ENCODE data around the gene SQSTM1.
"Not testable (repeated sequence)": the region's sequence is repeated elsewhere in the genome, so short reads cannot be mapped to it uniquely, and the experiment has no call there.

SQSTM1 gene

DNA sequence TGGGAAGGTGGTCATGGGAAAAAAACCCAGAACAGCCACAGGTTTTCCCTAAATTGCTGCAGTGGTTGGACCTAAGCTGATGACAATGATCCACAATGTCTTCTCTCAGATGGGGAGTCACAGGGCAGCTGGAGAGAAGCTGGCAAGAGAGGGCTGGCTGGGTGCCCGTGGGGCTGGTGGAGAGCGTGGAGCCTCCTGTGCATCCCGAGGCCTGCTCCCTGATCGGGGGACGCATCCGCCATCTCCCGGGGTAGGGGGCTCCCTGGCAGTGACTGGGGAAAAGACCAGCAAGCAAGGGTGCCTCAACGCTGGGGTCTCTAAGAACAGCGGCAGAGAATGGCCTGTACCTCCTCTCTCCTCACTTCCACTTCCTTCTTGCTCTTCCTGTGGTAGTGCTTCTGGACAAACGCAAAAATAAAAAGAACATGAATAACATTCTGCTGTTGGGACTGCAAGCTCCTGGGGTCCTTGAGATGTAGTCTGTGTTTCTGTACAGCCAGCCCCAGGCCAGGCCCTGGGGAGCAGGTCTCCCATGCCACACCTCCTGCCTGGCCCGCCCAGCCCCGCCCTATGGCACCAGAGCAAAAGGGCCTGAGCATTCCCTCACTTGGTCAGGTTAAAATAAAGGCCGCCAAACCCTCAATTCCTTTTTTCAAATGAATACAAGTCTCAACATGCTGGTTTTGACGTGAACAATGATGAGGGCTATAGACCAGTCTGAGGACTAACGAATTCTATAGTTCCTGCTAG is 45.0 kb downstream of the SQSTM1 start:
- Histone ChIP-seq H3K9me3 (ENCODE audit: control insufficient read depth in 2 of 2, low read length in 2 of 2) (no peaks in the 10 kb centered on the region), H3K9ac (ENCODE audit: low read depth in 1 of 2, low read length in 2 of 2) (no peak overlapping the region), H3K36me3 (ENCODE audit: control insufficient read depth in 2 of 2, insufficient read depth in 2 of 2, low read length in 2 of 2) (peaks cover 53% of the 10 kb centered on the region in 2 donors), H3K4me3 (ENCODE audit: low read length in 2 of 2) (no peak overlapping the region), H3K27ac (ENCODE audit: low read depth in 2 of 2, low read length in 2 of 2) (no peak overlapping the region), H3K4me1 (ENCODE audit: control insufficient read depth in 2 of 2, insufficient read depth in 2 of 2, low read length in 2 of 2) (no peaks in the 10 kb centered on the region), H3K27me3 (ENCODE audit: control insufficient read depth in 2 of 2, insufficient read depth in 2 of 2, low read length in 2 of 2) (no peaks in the 10 kb centered on the region)

DNA sequence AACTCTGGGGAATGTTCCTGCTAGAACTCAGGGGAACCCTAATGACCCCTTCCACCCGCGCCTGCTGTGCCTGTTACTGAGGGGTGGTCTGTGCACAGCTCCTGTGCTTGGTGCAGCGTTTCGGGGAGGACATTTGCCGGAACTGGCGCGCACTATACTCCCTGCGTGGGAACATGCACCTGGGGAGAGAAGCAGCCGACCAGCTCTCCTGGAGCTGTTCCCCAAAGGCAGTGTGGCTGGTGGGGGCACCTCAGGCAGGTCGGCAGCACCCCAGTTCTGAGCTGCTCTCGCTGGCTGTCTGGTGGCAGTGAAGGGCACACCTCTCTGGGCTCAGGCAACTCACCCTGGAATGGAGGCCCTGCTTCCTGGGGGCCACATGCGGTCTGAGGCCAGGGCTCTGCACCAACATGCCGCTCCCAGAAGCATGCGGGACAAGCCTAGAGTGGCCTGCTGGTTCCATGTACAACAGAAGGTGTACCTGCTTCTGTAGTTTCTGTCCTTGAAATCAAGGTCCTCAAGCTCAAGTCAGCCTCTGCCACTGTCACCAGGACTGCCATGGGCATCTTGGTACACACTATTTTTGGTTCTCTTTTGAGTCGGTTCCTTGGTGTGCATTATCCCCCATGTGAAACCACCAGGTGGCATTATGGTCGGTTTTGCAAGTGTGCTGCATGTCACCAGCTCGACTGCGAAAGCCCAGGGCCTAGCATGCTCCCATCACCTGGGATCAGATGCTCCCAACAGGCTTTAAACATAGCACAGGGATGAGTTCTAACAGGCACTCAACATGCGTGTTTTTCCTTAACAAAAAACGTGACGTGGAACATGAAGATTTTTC is 45.8 kb downstream of the SQSTM1 start:
- H3K9me3 ChIP-seq (ENCODE audit: control insufficient read depth in 2 of 2, low read length in 2 of 2), result no peaks in the 10 kb centered on the region
- H3K4me3 ChIP-seq (ENCODE audit: low read length in 2 of 2), result no peak overlapping the region
- H3K4me1 ChIP-seq (ENCODE audit: control insufficient read depth in 2 of 2, insufficient read depth in 2 of 2, low read length in 2 of 2), result no peaks in the 10 kb centered on the region
- no peak overlapping the region for H3K27ac ChIP-seq (ENCODE audit: low read depth in 2 of 2, low read length in 2 of 2)
- no peak overlapping the region for H3K9ac ChIP-seq (ENCODE audit: low read depth in 1 of 2, low read length in 2 of 2)
- peaks cover 56 to 61% of the 10 kb centered on the region in 2 donors for H3K36me3 ChIP-seq (ENCODE audit: control insufficient read depth in 2 of 2, insufficient read depth in 2 of 2, low read length in 2 of 2)
- no peaks in the 10 kb centered on the region for H3K27me3 ChIP-seq (ENCODE audit: control insufficient read depth in 2 of 2, insufficient read depth in 2 of 2, low read length in 2 of 2)

DNA sequence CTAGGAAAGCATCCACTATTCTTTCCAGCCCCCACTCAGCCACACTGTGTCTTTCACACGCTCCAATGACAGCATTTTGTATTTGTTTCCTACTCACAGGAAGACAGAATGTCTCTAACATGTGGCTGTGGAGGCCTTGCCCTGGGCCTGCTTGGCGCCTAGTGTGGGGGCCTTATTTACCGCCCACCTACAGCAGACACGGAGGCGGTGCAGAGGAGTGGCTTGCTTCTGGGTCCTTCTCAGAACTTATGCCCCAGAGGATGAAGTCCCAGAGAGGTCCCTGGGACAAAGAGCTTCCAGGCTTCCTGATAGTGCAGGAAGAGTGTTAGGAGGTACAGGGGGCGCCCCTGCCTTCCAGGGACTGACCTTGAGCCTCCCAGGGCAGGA is 46.4 kb downstream of the SQSTM1 start:
- H3K27ac ChIP-seq (ENCODE audit: low read depth in 2 of 2, low read length in 2 of 2), result no peak overlapping the region
- no peaks in the 10 kb centered on the region for H3K9me3 ChIP-seq (ENCODE audit: control insufficient read depth in 2 of 2, low read length in 2 of 2)
- H3K4me3 ChIP-seq (ENCODE audit: low read length in 2 of 2), result no peak overlapping the region
- no peaks in the 10 kb centered on the region for H3K27me3 ChIP-seq (ENCODE audit: control insufficient read depth in 2 of 2, insufficient read depth in 2 of 2, low read length in 2 of 2)
- H3K9ac ChIP-seq (ENCODE audit: low read depth in 1 of 2, low read length in 2 of 2), result no peak overlapping the region
- peaks cover 57 to 62% of the 10 kb centered on the region in 2 donors for H3K36me3 ChIP-seq (ENCODE audit: control insufficient read depth in 2 of 2, insufficient read depth in 2 of 2, low read length in 2 of 2)
- no peaks in the 10 kb centered on the region for H3K4me1 ChIP-seq (ENCODE audit: control insufficient read depth in 2 of 2, insufficient read depth in 2 of 2, low read length in 2 of 2)

DNA sequence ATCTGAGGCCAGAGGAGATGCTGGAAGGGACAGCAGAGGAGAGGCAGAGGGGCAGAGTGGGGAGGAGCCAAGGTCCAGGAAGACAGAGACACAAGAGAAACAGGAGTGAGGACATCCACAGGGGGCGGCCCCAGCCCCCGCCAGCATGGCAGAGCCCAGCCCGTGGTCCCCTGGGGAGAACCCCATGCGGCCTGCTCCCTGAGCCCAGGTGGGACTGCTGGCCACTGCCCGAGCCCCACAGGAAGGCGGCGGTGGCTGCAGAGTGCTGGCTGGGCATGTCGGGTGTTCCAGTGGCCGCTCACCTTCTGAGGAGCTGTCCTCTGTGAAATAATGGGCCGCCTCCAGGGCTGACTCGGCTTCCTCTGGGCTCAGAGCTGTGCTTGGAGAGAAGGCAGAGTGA is 46.8 kb downstream of the SQSTM1 start:
- Histone ChIP-seq H3K4me1 (ENCODE audit: control insufficient read depth in 2 of 2, insufficient read depth in 2 of 2, low read length in 2 of 2) (no peaks in the 10 kb centered on the region), H3K27me3 (ENCODE audit: control insufficient read depth in 2 of 2, insufficient read depth in 2 of 2, low read length in 2 of 2) (no peaks in the 10 kb centered on the region), H3K9ac (ENCODE audit: low read depth in 1 of 2, low read length in 2 of 2) (no peak overlapping the region), H3K9me3 (ENCODE audit: control insufficient read depth in 2 of 2, low read length in 2 of 2) (no peaks in the 10 kb centered on the region), H3K36me3 (ENCODE audit: control insufficient read depth in 2 of 2, insufficient read depth in 2 of 2, low read length in 2 of 2) (peaks cover 58 to 62% of the 10 kb centered on the region in 2 donors), H3K4me3 (ENCODE audit: low read length in 2 of 2) (no peak overlapping the region), H3K27ac (ENCODE audit: low read depth in 2 of 2, low read length in 2 of 2) (no peak overlapping the region)

DNA sequence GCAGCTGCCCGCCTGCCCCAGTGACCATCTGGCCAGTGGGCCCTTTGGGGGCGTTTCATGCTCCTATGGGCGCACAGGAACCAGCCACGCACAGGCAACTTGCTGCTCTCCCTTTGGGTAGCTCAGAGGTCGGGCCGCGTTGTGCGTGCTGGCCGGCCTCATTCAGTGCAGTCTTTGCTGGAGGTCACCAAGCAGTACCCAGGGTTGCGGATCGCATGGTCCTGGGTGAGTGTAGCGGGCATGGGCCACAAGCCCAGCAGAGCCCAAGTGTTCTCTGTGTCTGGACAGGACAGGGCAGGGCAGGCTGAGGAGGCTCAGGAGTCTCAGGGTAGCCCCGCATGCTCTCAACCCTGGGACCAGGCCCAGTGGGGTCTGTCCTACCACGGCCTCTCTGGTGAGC is 47.8 kb downstream of the SQSTM1 start:
- Histone ChIP-seq H3K4me3 (ENCODE audit: low read length in 2 of 2) (no peak overlapping the region), H3K27ac (ENCODE audit: low read depth in 2 of 2, low read length in 2 of 2) (no peak overlapping the region), H3K4me1 (ENCODE audit: control insufficient read depth in 2 of 2, insufficient read depth in 2 of 2, low read length in 2 of 2) (no peaks in the 10 kb centered on the region), H3K9me3 (ENCODE audit: control insufficient read depth in 2 of 2, low read length in 2 of 2) (no peaks in the 10 kb centered on the region), H3K9ac (ENCODE audit: low read depth in 1 of 2, low read length in 2 of 2) (no peak overlapping the region), H3K27me3 (ENCODE audit: control insufficient read depth in 2 of 2, insufficient read depth in 2 of 2, low read length in 2 of 2) (no peaks in the 10 kb centered on the region), H3K36me3 (ENCODE audit: control insufficient read depth in 2 of 2, insufficient read depth in 2 of 2, low read length in 2 of 2) (peaks cover 57 to 62% of the 10 kb centered on the region in 2 donors)

DNA sequence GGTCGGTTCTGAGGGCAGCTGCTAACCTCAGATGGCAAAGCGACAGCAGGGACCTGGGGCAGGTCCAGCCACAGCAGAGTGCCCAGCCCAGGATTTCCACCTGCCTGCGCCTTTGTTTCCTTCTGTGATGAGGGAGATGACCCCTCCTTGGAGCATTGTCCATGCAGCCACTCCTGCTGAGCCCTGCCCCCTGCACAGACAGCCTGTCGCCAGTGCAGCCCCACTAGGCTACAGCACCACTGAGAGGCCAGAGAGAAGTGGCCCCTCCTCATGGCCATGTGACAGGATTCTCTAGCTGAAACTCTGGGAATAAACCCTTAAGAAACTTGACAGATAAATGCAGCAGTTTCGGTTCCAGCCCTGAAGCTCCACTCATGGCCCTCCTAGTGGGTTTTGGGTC is 48.4 kb downstream of the SQSTM1 start:
- Histone ChIP-seq H3K4me1 (ENCODE audit: control insufficient read depth in 2 of 2, insufficient read depth in 2 of 2, low read length in 2 of 2) (no peaks in the 10 kb centered on the region), H3K9ac (ENCODE audit: low read depth in 1 of 2, low read length in 2 of 2) (no peak overlapping the region), H3K36me3 (ENCODE audit: control insufficient read depth in 2 of 2, insufficient read depth in 2 of 2, low read length in 2 of 2) (peaks cover 56 to 59% of the 10 kb centered on the region in 2 donors), H3K27me3 (ENCODE audit: control insufficient read depth in 2 of 2, insufficient read depth in 2 of 2, low read length in 2 of 2) (no peaks in the 10 kb centered on the region), H3K27ac (ENCODE audit: low read depth in 2 of 2, low read length in 2 of 2) (no peak overlapping the region), H3K4me3 (ENCODE audit: low read length in 2 of 2) (no peak overlapping the region), H3K9me3 (ENCODE audit: control insufficient read depth in 2 of 2, low read length in 2 of 2) (no peaks in the 10 kb centered on the region)

DNA sequence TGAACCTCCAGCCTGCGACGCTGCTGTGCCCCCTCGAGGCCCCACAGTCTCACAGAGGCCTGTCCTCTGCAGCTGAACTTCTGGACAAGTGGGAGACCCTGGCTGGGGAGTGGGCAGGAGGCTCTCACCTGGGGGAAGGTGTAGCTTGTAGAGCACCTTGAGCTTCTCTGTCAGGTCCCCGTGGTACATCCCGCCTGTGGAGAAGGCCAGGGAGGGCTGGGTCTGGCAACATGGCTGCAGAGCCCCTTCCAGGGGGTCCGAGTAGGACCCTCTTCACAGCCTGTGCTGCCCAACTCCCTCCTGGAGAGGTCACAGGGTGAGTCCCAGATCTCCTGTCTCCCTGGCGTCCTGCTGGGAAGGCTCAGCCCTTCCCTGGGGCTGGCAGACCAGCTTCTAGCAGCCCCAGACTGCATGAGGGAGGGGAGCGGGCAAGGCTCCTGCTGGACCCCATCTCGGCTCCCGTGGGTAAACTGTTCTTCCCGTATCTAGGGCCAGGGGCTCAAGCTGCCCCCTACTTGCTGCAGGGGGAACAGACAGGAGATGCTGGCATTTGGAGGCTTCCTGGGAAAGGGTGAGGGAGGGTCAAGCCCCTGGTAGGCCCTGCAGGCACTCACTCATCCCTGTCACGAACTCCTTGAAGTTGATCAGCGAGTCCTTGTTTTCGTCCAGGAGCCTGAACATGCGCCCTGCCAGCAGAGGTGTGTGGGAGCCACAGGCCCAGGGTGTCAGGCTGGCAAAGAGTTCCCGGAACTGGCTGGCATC is 49.1 kb downstream of the SQSTM1 start:
- Histone ChIP-seq H3K4me1 (ENCODE audit: control insufficient read depth in 2 of 2, insufficient read depth in 2 of 2, low read length in 2 of 2) (no peaks in the 10 kb centered on the region), H3K27ac (ENCODE audit: low read depth in 2 of 2, low read length in 2 of 2) (no peak overlapping the region), H3K36me3 (ENCODE audit: control insufficient read depth in 2 of 2, insufficient read depth in 2 of 2, low read length in 2 of 2) (peaks cover 57 to 61% of the 10 kb centered on the region in 2 donors), H3K4me3 (ENCODE audit: low read length in 2 of 2) (no peak overlapping the region), H3K27me3 (ENCODE audit: control insufficient read depth in 2 of 2, insufficient read depth in 2 of 2, low read length in 2 of 2) (no peaks in the 10 kb centered on the region), H3K9ac (ENCODE audit: low read depth in 1 of 2, low read length in 2 of 2) (no peak overlapping the region), H3K9me3 (ENCODE audit: control insufficient read depth in 2 of 2, low read length in 2 of 2) (no peaks in the 10 kb centered on the region)

DNA sequence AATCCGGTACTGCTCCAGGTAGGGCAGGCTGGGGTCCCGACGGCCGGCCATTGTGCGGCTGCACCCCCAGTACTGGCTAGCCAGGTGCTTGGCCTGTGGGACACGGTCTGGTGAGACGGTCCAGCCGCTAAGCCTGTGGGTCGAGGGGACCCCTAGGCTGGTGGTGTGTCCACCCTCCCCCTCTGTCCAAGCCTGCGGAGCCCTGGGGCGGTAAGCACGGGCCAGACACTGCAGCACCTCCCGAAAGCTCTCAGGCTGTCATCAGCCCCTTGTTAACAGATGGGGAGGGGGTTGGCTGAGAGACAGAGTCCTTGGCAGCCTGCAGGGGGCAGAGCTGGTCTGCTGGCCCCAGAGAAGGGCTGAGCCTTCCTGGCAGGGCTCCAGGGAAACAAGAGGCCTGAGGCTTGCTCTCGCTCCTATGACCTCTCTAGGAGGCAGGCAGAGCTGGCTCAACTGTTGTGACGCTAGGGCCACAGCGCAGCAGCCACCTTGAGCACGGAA is 49.7 kb downstream of the SQSTM1 start:
- Histone ChIP-seq H3K27me3 (ENCODE audit: control insufficient read depth in 2 of 2, insufficient read depth in 2 of 2, low read length in 2 of 2) (no peaks in the 10 kb centered on the region), H3K4me1 (ENCODE audit: control insufficient read depth in 2 of 2, insufficient read depth in 2 of 2, low read length in 2 of 2) (no peaks in the 10 kb centered on the region), H3K9me3 (ENCODE audit: control insufficient read depth in 2 of 2, low read length in 2 of 2) (no peaks in the 10 kb centered on the region), H3K9ac (ENCODE audit: low read depth in 1 of 2, low read length in 2 of 2) (no peak overlapping the region), H3K27ac (ENCODE audit: low read depth in 2 of 2, low read length in 2 of 2) (no peak overlapping the region), H3K36me3 (ENCODE audit: control insufficient read depth in 2 of 2, insufficient read depth in 2 of 2, low read length in 2 of 2) (peaks cover 56 to 67% of the 10 kb centered on the region in 2 donors), H3K4me3 (ENCODE audit: low read length in 2 of 2) (no peak overlapping the region)

DNA sequence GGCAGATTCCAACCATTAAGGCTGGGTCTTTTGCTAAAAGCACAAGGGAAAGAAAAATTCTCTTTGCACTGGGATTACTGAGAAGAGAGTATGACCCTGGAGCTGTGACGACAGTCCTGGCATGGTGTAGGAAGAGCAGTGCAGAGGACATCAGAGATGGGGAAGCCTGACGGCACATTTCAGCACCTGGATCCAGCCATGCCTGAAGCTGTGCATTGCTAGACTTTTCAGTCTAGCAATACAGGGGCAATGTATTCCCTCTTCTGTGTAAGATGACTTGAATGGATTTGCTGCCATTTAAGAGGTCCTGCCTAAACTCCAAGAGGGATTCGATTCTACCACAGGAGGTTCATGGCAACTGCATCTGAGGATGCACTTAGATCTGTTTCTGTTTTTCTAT is 50.2 kb downstream of the SQSTM1 start:
- H3K27ac ChIP-seq (ENCODE audit: low read depth in 2 of 2, low read length in 2 of 2), result no peak overlapping the region
- peaks cover 59 to 72% of the 10 kb centered on the region in 2 donors for H3K36me3 ChIP-seq (ENCODE audit: control insufficient read depth in 2 of 2, insufficient read depth in 2 of 2, low read length in 2 of 2)
- no peaks in the 10 kb centered on the region for H3K27me3 ChIP-seq (ENCODE audit: control insufficient read depth in 2 of 2, insufficient read depth in 2 of 2, low read length in 2 of 2)
- no peak overlapping the region for H3K9ac ChIP-seq (ENCODE audit: low read depth in 1 of 2, low read length in 2 of 2)
- no peaks in the 10 kb centered on the region for H3K4me1 ChIP-seq (ENCODE audit: control insufficient read depth in 2 of 2, insufficient read depth in 2 of 2, low read length in 2 of 2)
- no peak overlapping the region for H3K4me3 ChIP-seq (ENCODE audit: low read length in 2 of 2)
- no peaks in the 10 kb centered on the region for H3K9me3 ChIP-seq (ENCODE audit: control insufficient read depth in 2 of 2, low read length in 2 of 2)

DNA sequence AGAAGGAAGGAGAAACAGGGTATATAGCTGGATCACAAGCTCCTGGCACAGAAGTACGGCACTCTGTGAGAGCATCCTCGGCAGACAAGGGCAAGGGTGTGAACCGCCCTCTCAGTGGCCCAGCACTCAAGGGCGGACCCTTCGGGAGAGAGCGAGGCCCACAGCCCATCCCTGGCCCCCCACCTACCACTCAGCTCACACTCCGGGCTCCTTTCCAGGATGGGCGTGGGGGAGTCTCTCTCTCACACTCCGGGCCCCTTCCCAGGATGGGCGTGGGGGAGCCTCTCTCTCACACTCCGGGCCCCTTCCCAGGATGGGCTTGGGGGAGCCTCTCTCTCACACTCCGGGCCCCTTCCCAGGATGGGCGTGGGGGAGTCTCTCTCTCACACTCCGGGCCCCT is 50.8 kb downstream of the SQSTM1 start:
- H3K4me3 ChIP-seq (ENCODE audit: low read length in 2 of 2); H3K4me1 ChIP-seq (ENCODE audit: control insufficient read depth in 2 of 2, insufficient read depth in 2 of 2, low read length in 2 of 2); H3K9ac ChIP-seq (ENCODE audit: low read depth in 1 of 2, low read length in 2 of 2); H3K9me3 ChIP-seq (ENCODE audit: control insufficient read depth in 2 of 2, low read length in 2 of 2); H3K27me3 ChIP-seq (ENCODE audit: control insufficient read depth in 2 of 2, insufficient read depth in 2 of 2, low read length in 2 of 2); H3K27ac ChIP-seq (ENCODE audit: low read depth in 2 of 2, low read length in 2 of 2): not testable (repeated sequence)
- H3K36me3 ChIP-seq (ENCODE audit: control insufficient read depth in 2 of 2, insufficient read depth in 2 of 2, low read length in 2 of 2), result peaks cover 60 to 73% of the 10 kb centered on the region in 2 donors
